OCI-LY7 (cell line): Measurements from ENCODE around the gene PANK4.

ENCODE experiments used
- CTCF ChIP-seq: fragments of 200-600 bp; sonication (generic); conservative IDR thresholded peaks from 2 replicates; pipeline ENCODE4 v1.5.1; 2014; ENCODE audit warnings: mild to moderate bottlenecking, antibody characterized with exemption, low read length, moderate library complexity, mixed read lengths
- EZH2phosphoT487 ChIP-seq: fragments of 200-600 bp; sonication (generic); IDR thresholded peaks from 2 replicates; pipeline ENCODE4 v1.6.1; 2018; ENCODE audit warnings: low read depth, borderline replicate concordance, mild to moderate bottlenecking, mixed run types, antibody characterized with exemption, low read length, moderate library complexity, mixed read lengths

GRCh38 chr1:2509589-2509988 is 16.8 kb downstream of the PANK4 start:
- TF ChIP-seq CTCF (no peak), EZH2phosphoT487 (no peak)
